Uterus (tissue), 2 donors: Measurements from ENCODE around the gene MMP27.

ENCODE experiments used
- CTCF ChIP-seq, 4 experiments: fragments of 200-600 bp in 2 of 4; fragments of 450-650 bp in 2 of 4; sonication (generic) in 2 of 4; IDR thresholded peaks; one replicate each; pipeline ENCODE4 v1.5.1; 2016 to 2019; ENCODE audit warnings: antibody characterized with exemption in 4 of 4, mild to moderate bottlenecking in 2 of 4, moderate library complexity in 1 of 4
- POLR2A ChIP-seq, 2 donors: fragments of 450-650 bp; IDR thresholded peaks; one replicate each; pipeline ENCODE4 v1.6.1; 2016; ENCODE audit warnings: antibody characterized with exemption in 2 of 2, mild to moderate bottlenecking in 1 of 2, moderate library complexity in 1 of 2

- TF ChIP-seq CTCF (IDR thresholded peaks at IDR 0.05) (no peak), POLR2A (IDR thresholded peaks at IDR 0.05) (no peak)
These were observed at the start of gene MMP27 for GRCh38 chr11:102705626-102706025.
